ENCODE results near the gene COA1. TPM values are rescaled to one million over a fixed set of nuclear protein-coding genes. Genes with fewer than 3 reads are reported as not detected.

Gene COA1
- total RNA-seq, 1 donor from 2014 or later = 55.5 TPM

Other genes starting within 250 kb of the COA1 start
- gene STK17A, start 146.4 kb downstream of the COA1 start, total RNA-seq (ENCODE audit: unreplicated experiment) = 28.6 TPM
- gene BLVRA, start 29.2 kb upstream of the COA1 start, total RNA-seq (ENCODE audit: unreplicated experiment) = 18.2 TPM
- gene MRPS24, start 140.0 kb upstream of the COA1 start, total RNA-seq (ENCODE audit: unreplicated experiment) = 51.8 TPM
- 13.0 TPM for gene URGCP, start 177.1 kb upstream of the COA1 start, total RNA-seq (ENCODE audit: unreplicated experiment)
- 9.3 TPM for gene UBE2D4, start 196.9 kb upstream of the COA1 start, total RNA-seq (ENCODE audit: unreplicated experiment)